Caco-2 (cell line): ENCODE data around the gene ADCY4. TPM values are rescaled to one million over a fixed set of nuclear protein-coding genes. Genes with fewer than 3 reads are reported as not detected.

Experiments
- BruUV-seq: library from RNA; stranded (reverse); fragments of 400-500 nt; replicated peaks from 2 replicates; lab custom pipeline; 2021; lab: Mats Ljungman, UMichigan
- CTCF ChIA-PET: fragments of 300-600 bp; sonication (Branson Sonifier 250); formaldehyde crosslinking; loops from one replicate; lab custom pipeline; 2022; ENCODE audit warnings: antibody characterized with exemption; lab: Charles Lee
- POLR2A ChIA-PET: fragments of 300-600 bp; sonication (Branson Sonifier 250); formaldehyde crosslinking; loops from one replicate; lab custom pipeline; 2022; ENCODE audit warnings: antibody characterized with exemption; lab: Charles Lee
- DNase-seq, 2 experiments: peaks; one replicate each; pipeline versions ENCODE4 v3.0.0 to v3.0.0-alpha.2; 2020 to 2022
- H3K27me3 ChIP-seq: replicated peaks from 2 replicates; pipeline ENCODE4 v1.6.0; 2011; ENCODE audit warnings: low read length; ENCODE audit not compliant: control insufficient read depth, insufficient read depth
- H3K36me3 ChIP-seq: 2 replicates; pipeline ENCODE4 v1.5.1; 2011; ENCODE audit warnings: low read length; ENCODE audit not compliant: control insufficient read depth, insufficient read depth
- H3K4me1 ChIP-seq: fragments of 250-450 bp; sonication (Bioruptor Pico); 2 replicates; pipeline ENCODE4 v1.5.1; 2020; ENCODE audit warnings: mild to moderate bottlenecking
- H3K4me3 ChIP-seq: 2 replicates; pipeline ENCODE4 v1.5.1; 2011; ENCODE audit warnings: low read depth, mild to moderate bottlenecking, control low read depth, low read length
- H3K9me3 ChIP-seq: fragments of 250-450 bp; sonication (Bioruptor Pico); 2 replicates; pipeline ENCODE4 v1.5.1; 2020; ENCODE audit warnings: mild to moderate bottlenecking, moderate library complexity
- H3K27ac Mint-ChIP-seq: one replicate; pipeline ENCODE4 v1.8.0; 2022; ENCODE audit warnings: mixed read lengths; ENCODE audit not compliant: unreplicated experiment
- H3K27me3 Mint-ChIP-seq: one replicate; pipeline ENCODE4 v1.8.0; 2022; ENCODE audit warnings: mixed read lengths; ENCODE audit not compliant: insufficient read depth, unreplicated experiment
- H3K36me3 Mint-ChIP-seq: one replicate; pipeline ENCODE4 v1.8.0; 2022; ENCODE audit warnings: mild to moderate bottlenecking, mixed read lengths; ENCODE audit not compliant: insufficient read depth, unreplicated experiment
- H3K4me1 Mint-ChIP-seq: one replicate; pipeline ENCODE4 v1.8.0; 2022; ENCODE audit warnings: low read depth, mixed read lengths; ENCODE audit not compliant: unreplicated experiment
- H3K4me3 Mint-ChIP-seq: one replicate; pipeline ENCODE4 v1.8.0; 2022; ENCODE audit warnings: mild to moderate bottlenecking, moderate library complexity, mixed read lengths; ENCODE audit not compliant: unreplicated experiment
- H3K9me3 Mint-ChIP-seq: one replicate; pipeline ENCODE4 v1.8.0; 2022; ENCODE audit warnings: mixed read lengths; ENCODE audit not compliant: unreplicated experiment
- CTCF ChIP-seq, 2 experiments: fragments of 200-600 bp in 1 of 2; IDR thresholded peaks; 1 replicate in 1 of 2; 2 replicates in 1 of 2; pipeline versions ENCODE4 v1.5.1 to v1.8.0; 2011 to 2022; ENCODE audit warnings: antibody characterized with exemption in 1 of 2, control low read depth in 1 of 2, inconsistent platforms in 1 of 2, low read depth in 1 of 2, low read length in 1 of 2, mild to moderate bottlenecking in 1 of 2, moderate library complexity in 1 of 2; ENCODE audit not compliant: insufficient read depth in 1 of 2, severe bottlenecking in 1 of 2, unreplicated experiment in 1 of 2
- intact Hi-C: fragments of 100-400 bp; cut with micrococcal nuclease; formaldehyde crosslinking; loops from one replicate; pipeline ENCODE4 v1.10.0; 2022; ENCODE audit not compliant: unreplicated experiment
- total RNA-seq: library from RNA; stranded (reverse); gene quantifications from 2 replicates; pipeline ENCODE4 v1.2.3, GENCODE V29; 2022

The ADCY4 gene
- total RNA-seq, 1 experiment from 2014 or later, result 0.57 TPM

- Mint-ChIP-seq H3K4me3 (no peak overlapping the region), H3K9me3 (no peaks in the 10 kb centered on the region), H3K36me3 (peaks cover 27% of the 10 kb centered on the region), H3K27ac (no peak overlapping the region), H3K4me1 (peaks cover 12% of the 10 kb centered on the region), H3K27me3 (no peaks in the 10 kb centered on the region)
- no peak overlapping the region for H3K4me3 ChIP-seq
- BruUV-seq, result no TSS peak
- no peak for TF ChIP-seq CTCF (IDR thresholded peaks at IDR 0.05; ENCODE audit: insufficient read depth in 1 of 2, low read depth in 1 of 2, low read length in 1 of 2, severe bottlenecking in 1 of 2, unreplicated experiment in 1 of 2)
- H3K9me3 ChIP-seq, result no peaks in the 10 kb centered on the region
- intact Hi-C loops, result no loop called here
- H3K4me1 ChIP-seq, result peaks cover 22% of the 10 kb centered on the region
- ChIA-PET POLR2A (no interaction called here), CTCF (no interaction called here)
- no peak for DNase-seq
- H3K36me3 ChIP-seq, result no peaks in the 10 kb centered on the region
- H3K27me3 ChIP-seq, result no peaks in the 10 kb centered on the region
Measured at GRCh38 chr14:24312736-24313507, 21.9 kb downstream of the ADCY4 start.

DNA sequence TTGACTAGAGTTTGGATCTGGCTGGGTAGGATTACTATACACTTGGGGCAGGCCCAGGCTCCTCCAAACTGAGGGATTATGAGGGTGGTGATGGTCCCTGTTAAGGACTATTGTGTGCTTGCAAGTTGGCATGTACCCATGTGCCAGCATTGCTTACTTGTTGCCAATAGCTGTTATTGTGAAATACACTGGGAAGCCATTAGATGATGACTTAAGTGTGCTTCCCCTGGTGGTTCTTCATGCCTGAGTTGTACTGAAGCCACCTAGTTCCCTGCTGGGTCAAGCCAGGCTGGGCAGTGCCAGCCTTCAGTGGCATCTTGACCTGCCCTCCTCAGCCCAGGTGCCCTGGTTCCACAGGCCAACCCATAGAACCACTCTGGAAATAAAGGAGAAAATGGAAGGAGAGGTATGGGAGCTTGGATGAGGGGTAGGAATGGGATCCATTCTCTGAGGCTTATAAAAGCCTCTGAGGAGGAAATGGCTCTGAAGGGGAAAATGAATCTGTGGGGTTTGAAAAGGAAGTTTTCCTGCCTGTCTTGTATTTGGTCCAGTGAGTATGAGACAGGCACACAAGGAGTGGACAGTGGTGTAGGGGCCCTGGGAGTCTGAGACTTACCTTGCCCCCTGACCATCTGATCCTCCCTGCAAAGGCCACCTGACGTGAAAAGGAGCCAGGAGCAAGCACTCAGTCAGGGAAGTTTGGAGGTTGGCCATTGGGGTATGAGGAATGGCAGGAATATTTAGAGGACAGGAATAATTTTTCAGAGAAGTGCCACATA is 22.8 kb downstream of the ADCY4 start:
- Histone ChIP-seq H3K4me1 (peaks cover 31% of the 10 kb centered on the region), H3K4me3 (no peak overlapping the region), H3K36me3 (no peaks in the 10 kb centered on the region), H3K9me3 (no peaks in the 10 kb centered on the region), H3K27me3 (no peaks in the 10 kb centered on the region)
- intact Hi-C loops, result no loop called here
- Mint-ChIP-seq H3K9me3 (no peaks in the 10 kb centered on the region), H3K27me3 (no peaks in the 10 kb centered on the region), H3K4me3 (no peak overlapping the region), H3K27ac (no peak overlapping the region), H3K36me3 (peaks cover 33% of the 10 kb centered on the region), H3K4me1 (peaks cover 21% of the 10 kb centered on the region)
- DNase-seq, result no peak
- ChIA-PET CTCF (no interaction called here), POLR2A (no interaction called here)
- no TSS peak for BruUV-seq
- TF ChIP-seq CTCF (IDR thresholded peaks at IDR 0.05; ENCODE audit: insufficient read depth in 1 of 2, low read depth in 1 of 2, low read length in 1 of 2, severe bottlenecking in 1 of 2, unreplicated experiment in 1 of 2), result no peak

DNA sequence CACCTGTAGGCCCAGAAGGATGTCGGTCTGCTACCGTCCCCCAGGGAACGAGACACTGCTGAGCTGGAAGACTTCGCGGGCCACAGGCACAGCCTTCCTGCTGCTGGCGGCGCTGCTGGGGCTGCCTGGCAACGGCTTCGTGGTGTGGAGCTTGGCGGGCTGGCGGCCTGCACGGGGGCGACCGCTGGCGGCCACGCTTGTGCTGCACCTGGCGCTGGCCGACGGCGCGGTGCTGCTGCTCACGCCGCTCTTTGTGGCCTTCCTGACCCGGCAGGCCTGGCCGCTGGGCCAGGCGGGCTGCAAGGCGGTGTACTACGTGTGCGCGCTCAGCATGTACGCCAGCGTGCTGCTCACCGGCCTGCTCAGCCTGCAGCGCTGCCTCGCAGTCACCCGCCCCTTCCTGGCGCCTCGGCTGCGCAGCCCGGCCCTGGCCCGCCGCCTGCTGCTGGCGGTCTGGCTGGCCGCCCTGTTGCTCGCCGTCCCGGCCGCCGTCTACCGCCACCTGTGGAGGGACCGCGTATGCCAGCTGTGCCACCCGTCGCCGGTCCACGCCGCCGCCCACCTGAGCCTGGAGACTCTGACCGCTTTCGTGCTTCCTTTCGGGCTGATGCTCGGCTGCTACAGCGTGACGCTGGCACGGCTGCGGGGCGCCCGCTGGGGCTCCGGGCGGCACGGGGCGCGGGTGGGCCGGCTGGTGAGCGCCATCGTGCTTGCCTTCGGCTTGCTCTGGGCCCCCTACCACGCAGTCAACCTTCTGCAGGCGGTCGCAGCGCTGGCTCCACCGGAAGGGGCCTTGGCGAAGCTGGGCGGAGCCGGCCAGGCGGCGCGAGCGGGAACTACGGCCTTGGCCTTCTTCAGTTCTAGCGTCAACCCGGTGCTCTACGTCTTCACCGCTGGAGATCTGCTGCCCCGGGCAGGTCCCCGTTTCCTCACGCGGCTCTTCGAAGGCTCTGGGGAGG is 23.9 kb downstream of the ADCY4 start, which contains the start of gene LTB4R:
LTB4R (plus strand) TSS at position 857 of the 959 bp plus-strand sequence. CDS start 4,150 bp downstream, outside the sequence.
- H3K9me3 Mint-ChIP-seq, result no peaks in the 10 kb centered on the region
- TF ChIP-seq CTCF (IDR thresholded peaks at IDR 0.05; ENCODE audit: insufficient read depth in 1 of 2, low read depth in 1 of 2, low read length in 1 of 2, severe bottlenecking in 1 of 2, unreplicated experiment in 1 of 2), result no peak
- H3K27me3 ChIP-seq, result no peaks in the 10 kb centered on the region
- H3K36me3 Mint-ChIP-seq, result peaks cover 32% of the 10 kb centered on the region
- no peak within 1 kb of the TSS for H3K4me3 Mint-ChIP-seq
- no peaks in the 10 kb centered on the region for H3K27me3 Mint-ChIP-seq
- ChIA-PET CTCF (interaction anchor here (4.3 kb wide), 1 partner anchor 69 kb away, joined by 42 read pairs; the partner anchor contains the start of gene TINF2), POLR2A (no interaction called here)
- no TSS peak for BruUV-seq
- no peak within 1 kb of the TSS for H3K27ac Mint-ChIP-seq
- peaks cover 27% of the 10 kb centered on the region for H3K4me1 Mint-ChIP-seq
- peaks cover 25% of the 10 kb centered on the region for H3K4me1 ChIP-seq
- intact Hi-C loops, result no loop called here
- DNase-seq, result no peak
- H3K36me3 ChIP-seq, result peaks cover 3% of the 10 kb centered on the region
- H3K9me3 ChIP-seq, result no peaks in the 10 kb centered on the region
- no peak within 1 kb of the TSS for H3K4me3 ChIP-seq
